Measurements from ENCODE around the gene SH2D3C. TPM values are rescaled to one million over a fixed set of nuclear protein-coding genes. Genes with fewer than 3 reads are reported as not detected.

The SH2D3C gene
- total RNA-seq, 2 donors from 2014 or later, result 5.3 to 13.1 TPM

DNA sequence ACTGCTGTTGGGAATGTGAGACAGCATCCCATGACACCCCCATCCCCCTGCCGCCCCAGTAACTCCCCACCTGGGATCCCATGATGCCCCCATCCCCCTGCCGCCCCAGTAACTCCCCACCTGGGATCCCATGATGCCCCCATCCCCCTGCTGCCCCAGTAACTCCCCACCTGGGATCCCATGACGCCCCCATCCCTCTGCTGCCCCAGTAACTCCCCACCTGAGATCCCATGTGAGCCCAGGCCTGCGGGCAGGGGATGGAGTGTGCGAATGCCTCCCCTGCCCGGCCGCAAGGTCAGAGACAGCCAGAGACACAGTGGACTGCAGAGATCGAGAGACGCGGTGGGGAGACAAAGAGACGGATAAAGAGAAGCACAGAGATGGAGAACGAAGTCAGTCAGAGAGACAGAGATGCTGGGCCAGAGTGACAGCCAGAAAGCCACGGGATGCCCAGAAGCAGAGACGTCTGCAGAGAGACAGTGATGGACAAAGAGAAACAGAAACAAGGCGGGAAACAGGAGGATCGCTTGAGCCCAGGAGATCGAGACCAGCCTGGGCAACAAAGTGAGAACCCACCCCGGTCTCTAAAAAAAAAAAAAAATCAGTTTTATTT, 992 bp downstream of the SH2D3C start:
- DNase-seq (ENCODE audit: low spot score) (no peak), ATAC-seq (ENCODE audit: insufficient number of reproducible peaks, low FRiP score, low read depth) (no peak)
- no peak overlapping the region for H3K27ac ChIP-seq
- peak overlapping the region; percentile 45 for H3K4me3 ChIP-seq
- H3K4me1 ChIP-seq (ENCODE audit: control insufficient read depth in 1 of 2, low read depth in 2 of 2), result no peaks in the 10 kb centered on the region
- no peaks in the 10 kb centered on the region for H3K36me3 ChIP-seq
- no peaks in the 10 kb centered on the region for H3K27me3 ChIP-seq (replicated peaks; ENCODE audit: insufficient read depth)
- H3K9me3 ChIP-seq, result no peaks in the 10 kb centered on the region
- TF ChIP-seq, protein P1, sequence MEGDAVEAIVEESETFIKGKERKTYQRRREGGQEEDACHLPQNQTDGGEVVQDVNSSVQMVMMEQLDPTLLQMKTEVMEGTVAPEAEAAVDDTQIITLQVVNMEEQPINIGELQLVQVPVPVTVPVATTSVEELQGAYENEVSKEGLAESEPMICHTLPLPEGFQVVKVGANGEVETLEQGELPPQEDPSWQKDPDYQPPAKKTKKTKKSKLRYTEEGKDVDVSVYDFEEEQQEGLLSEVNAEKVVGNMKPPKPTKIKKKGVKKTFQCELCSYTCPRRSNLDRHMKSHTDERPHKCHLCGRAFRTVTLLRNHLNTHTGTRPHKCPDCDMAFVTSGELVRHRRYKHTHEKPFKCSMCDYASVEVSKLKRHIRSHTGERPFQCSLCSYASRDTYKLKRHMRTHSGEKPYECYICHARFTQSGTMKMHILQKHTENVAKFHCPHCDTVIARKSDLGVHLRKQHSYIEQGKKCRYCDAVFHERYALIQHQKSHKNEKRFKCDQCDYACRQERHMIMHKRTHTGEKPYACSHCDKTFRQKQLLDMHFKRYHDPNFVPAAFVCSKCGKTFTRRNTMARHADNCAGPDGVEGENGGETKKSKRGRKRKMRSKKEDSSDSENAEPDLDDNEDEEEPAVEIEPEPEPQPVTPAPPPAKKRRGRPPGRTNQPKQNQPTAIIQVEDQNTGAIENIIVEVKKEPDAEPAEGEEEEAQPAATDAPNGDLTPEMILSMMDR (IDR thresholded peaks at IDR 0.05), result no peak

DNA sequence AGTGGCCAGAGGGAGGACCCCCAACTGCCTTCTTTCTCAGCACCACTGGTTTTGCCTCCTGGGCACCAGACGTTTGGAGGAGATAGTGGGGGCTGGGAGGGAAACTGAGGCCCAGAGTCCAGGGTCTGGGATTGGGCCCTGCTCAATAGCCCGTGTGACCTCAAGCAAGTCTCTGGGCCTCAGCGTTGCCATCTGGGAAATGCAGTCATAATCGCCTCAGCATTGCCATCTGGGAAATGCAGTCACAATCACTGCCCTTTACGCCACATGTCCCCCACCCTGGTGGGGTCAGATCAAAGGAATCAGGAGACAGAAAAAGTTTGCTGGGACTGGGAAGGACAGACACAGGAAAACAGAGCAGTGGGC, 1.6 kb downstream of the SH2D3C start:
- TF ChIP-seq, protein P1 (IDR thresholded peaks at IDR 0.05), result no peak
- Histone ChIP-seq H3K4me3 (peak overlapping the region; percentile 18), H3K27ac (no peak overlapping the region), H3K9me3 (no peaks in the 10 kb centered on the region), H3K27me3 (replicated peaks; ENCODE audit: insufficient read depth) (no peaks in the 10 kb centered on the region), H3K36me3 (no peaks in the 10 kb centered on the region), H3K4me1 (ENCODE audit: control insufficient read depth in 1 of 2, low read depth in 2 of 2) (no peaks in the 10 kb centered on the region)
- DNase-seq (ENCODE audit: low spot score) (no peak), ATAC-seq (ENCODE audit: insufficient number of reproducible peaks, low FRiP score, low read depth) (no peak)

DNA sequence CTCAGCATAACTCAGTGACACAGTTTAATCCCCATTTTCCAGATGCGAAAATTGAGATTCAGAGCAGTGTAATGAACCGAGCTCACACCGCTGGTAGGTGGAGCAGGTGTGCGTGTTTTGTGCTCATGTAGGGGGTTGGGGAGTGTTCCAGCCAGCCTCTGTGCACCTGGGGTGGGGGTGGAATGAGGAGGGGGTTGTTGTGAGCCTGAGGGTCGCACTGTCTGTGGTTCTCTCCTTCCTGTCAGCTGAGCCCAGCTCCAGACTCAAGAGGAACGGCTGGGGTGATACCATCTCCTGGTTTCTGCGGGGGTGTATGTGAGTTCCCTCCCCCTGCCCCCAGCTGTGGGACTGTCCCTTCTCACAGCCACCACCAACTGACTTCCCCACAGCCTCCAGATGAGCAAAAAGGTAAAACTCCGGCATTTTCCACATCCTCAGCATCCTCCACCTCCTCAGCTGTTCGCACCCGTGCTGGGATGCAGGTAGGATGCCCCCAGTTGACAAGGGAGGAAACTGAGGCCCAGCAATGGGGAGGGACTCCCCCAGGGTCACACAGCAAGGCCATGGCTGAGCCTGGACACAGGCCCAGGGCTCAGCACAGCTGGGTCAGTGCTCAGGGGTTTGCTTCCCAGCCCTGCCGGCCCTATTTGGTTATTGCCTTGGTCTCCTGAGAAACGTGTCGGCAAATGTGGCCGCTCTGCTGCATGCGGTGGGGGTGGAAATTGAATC, 2.1 kb downstream of the SH2D3C start:
- no peak for DNase-seq (ENCODE audit: low spot score)
- Histone ChIP-seq H3K4me3 (peak overlapping the region; percentile 18), H3K36me3 (no peaks in the 10 kb centered on the region), H3K27me3 (replicated peaks; ENCODE audit: insufficient read depth) (no peaks in the 10 kb centered on the region), H3K4me1 (ENCODE audit: control insufficient read depth in 1 of 2, low read depth in 2 of 2) (no peaks in the 10 kb centered on the region), H3K9me3 (no peaks in the 10 kb centered on the region), H3K27ac (no peak overlapping the region)
- ATAC-seq (ENCODE audit: insufficient number of reproducible peaks, low FRiP score, low read depth), result no peak
- TF ChIP-seq, protein P1 (IDR thresholded peaks at IDR 0.05), result no peak

GRCh38 chr9:127773981-127774380, 4.5 kb downstream of the SH2D3C start:
- TF ChIP-seq, protein P1 (IDR thresholded peaks at IDR 0.05), result no peak
- no peak for ATAC-seq (ENCODE audit: insufficient number of reproducible peaks, low FRiP score, low read depth)

DNA sequence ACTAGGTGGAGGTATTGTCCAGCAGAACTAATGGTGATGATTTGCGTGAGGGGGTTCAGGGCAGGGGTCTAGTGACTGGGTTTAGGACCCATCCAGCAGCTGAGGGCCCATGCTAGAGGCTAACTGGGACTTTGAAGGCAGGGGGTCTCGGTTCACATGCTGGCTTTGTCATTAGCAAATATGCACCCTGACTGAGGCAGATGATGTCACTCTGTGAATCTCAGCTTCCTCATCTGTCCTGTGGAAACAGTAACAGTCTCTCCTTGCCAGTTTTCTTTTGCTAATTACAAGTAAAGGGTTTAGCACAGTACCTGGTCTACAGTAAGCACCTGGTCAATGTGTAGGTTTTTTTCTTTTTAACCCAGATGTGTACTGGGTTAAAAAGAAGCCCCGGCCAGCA, 5.2 kb downstream of the SH2D3C start:
- Histone ChIP-seq H3K27me3 (replicated peaks; ENCODE audit: insufficient read depth) (no peaks in the 10 kb centered on the region), H3K27ac (no peak overlapping the region), H3K4me3 (no peak overlapping the region), H3K4me1 (ENCODE audit: control insufficient read depth in 1 of 2, low read depth in 2 of 2) (peaks cover 8% of the 10 kb centered on the region in 2 donors), H3K9me3 (no peaks in the 10 kb centered on the region), H3K36me3 (no peaks in the 10 kb centered on the region)
- ATAC-seq (ENCODE audit: insufficient number of reproducible peaks, low FRiP score, low read depth) (no peak), DNase-seq (ENCODE audit: low spot score) (no peak)
- TF ChIP-seq, protein P1 (IDR thresholded peaks at IDR 0.05), result no peak

More at GRCh38 chr9:127773981-127774380, 4.5 kb downstream of the SH2D3C start:
- Histone ChIP-seq H3K27me3 (replicated peaks; ENCODE audit: insufficient read depth) (no peaks in the 10 kb centered on the region), H3K27ac (no peak overlapping the region), H3K9me3 (no peaks in the 10 kb centered on the region), H3K36me3 (no peaks in the 10 kb centered on the region), H3K4me3 (no peak overlapping the region), H3K4me1 (ENCODE audit: control insufficient read depth in 1 of 2, low read depth in 2 of 2) (peaks cover 8% of the 10 kb centered on the region in 2 donors)
- DNase-seq (ENCODE audit: low spot score), result no peak

Data from thoracic aorta (tissue), 2 donors.